ENCODE data around the gene FHIP1B. TPM values are rescaled to one million over a fixed set of nuclear protein-coding genes. Genes with fewer than 3 reads are reported as not detected.

Gene FHIP1B
- total RNA-seq, 1 experiment from 2014 or later = 14.0 TPM

Other genes with a start within 250 kb of the FHIP1B start
- not detected in 2 replicates for gene OR52L1, start 247.7 kb downstream of the FHIP1B start, total RNA-seq (2014; rRNA removed; shearing (Covaris generic); ENCODE audit: low replicate concordance)
- gene OR56A4, start 227.7 kb downstream of the FHIP1B start, total RNA-seq (2014; rRNA removed; shearing (Covaris generic); ENCODE audit: low replicate concordance) = not detected in 2 replicates
- not detected in 2 replicates for gene OR56A1, start 203.9 kb downstream of the FHIP1B start, total RNA-seq (2014; rRNA removed; shearing (Covaris generic); ENCODE audit: low replicate concordance)
- not detected in 2 replicates for gene OR56B4, start 127.0 kb downstream of the FHIP1B start, total RNA-seq (2014; rRNA removed; shearing (Covaris generic); ENCODE audit: low replicate concordance)
- not detected in 2 replicates for gene OR52B2, start 64.3 kb downstream of the FHIP1B start, total RNA-seq (2014; rRNA removed; shearing (Covaris generic); ENCODE audit: low replicate concordance)
- gene OR52W1, start 35.4 kb downstream of the FHIP1B start, total RNA-seq (2014; rRNA removed; shearing (Covaris generic); ENCODE audit: low replicate concordance) = not detected in 2 replicates
- not detected in 2 replicates for gene C11orf42, start 29.1 kb downstream of the FHIP1B start, total RNA-seq (2014; rRNA removed; shearing (Covaris generic); ENCODE audit: low replicate concordance)
- not detected in 2 replicates for gene CNGA4, start 4.5 kb upstream of the FHIP1B start, total RNA-seq (2014; rRNA removed; shearing (Covaris generic); ENCODE audit: low replicate concordance)
- not detected in 2 replicates for gene CCKBR, start 25.2 kb upstream of the FHIP1B start, total RNA-seq (2014; rRNA removed; shearing (Covaris generic); ENCODE audit: low replicate concordance)
- gene CAVIN3, start 85.9 kb upstream of the FHIP1B start, total RNA-seq (2014; rRNA removed; shearing (Covaris generic); ENCODE audit: low replicate concordance) = 278 and 342 TPM in 2 replicates
- 13.0 and 14.9 TPM in 2 replicates for gene SMPD1, start 155.8 kb upstream of the FHIP1B start, total RNA-seq (2014; rRNA removed; shearing (Covaris generic); ENCODE audit: low replicate concordance)
- gene APBB1, start 184.5 kb upstream of the FHIP1B start, total RNA-seq (2014; rRNA removed; shearing (Covaris generic); ENCODE audit: low replicate concordance) = 9.2 and 19.4 TPM in 2 replicates
- gene HPX, start 206.4 kb upstream of the FHIP1B start, total RNA-seq (2014; rRNA removed; shearing (Covaris generic); ENCODE audit: low replicate concordance) = 9.0 TPM in 1 of 2 replicates, not detected in the other
- gene TRIM3, start 239.3 kb upstream of the FHIP1B start, total RNA-seq (2014; rRNA removed; shearing (Covaris generic); ENCODE audit: low replicate concordance) = 11.8 and 21.1 TPM in 2 replicates
- gene ARFIP2, start 246.7 kb upstream of the FHIP1B start, total RNA-seq (2014; rRNA removed; shearing (Covaris generic); ENCODE audit: low replicate concordance) = 30.5 and 48.2 TPM in 2 replicates
- gene TIMM10B, start 246.9 kb upstream of the FHIP1B start, total RNA-seq (2014; rRNA removed; shearing (Covaris generic); ENCODE audit: low replicate concordance) = 20.3 and 21.4 TPM in 2 replicates

Measured in Caki2 (cell line).